GM23338 (cell line): ENCODE measurements around the gene LCLAT1. TPM values are rescaled to one million over a fixed set of nuclear protein-coding genes. Genes with fewer than 3 reads are reported as not detected.

Experiments
- ATAC-seq: fragments of 200-7000 bp; cut with Tn5 transposase; 3 replicates; pipeline ENCODE4 v1.9.1; 2020
- DNase-seq: peaks from one replicate; pipeline ENCODE4 v3.0.0-alpha.2; 2015; ENCODE audit warnings: low spot score
- H2AFZ ChIP-seq: fragments of 200-600 bp; sonication (generic); 2 replicates; pipeline ENCODE4 v1.8.0; 2016; ENCODE audit warnings: antibody characterized with exemption, mild to moderate bottlenecking, moderate library complexity
- H3F3A ChIP-seq: fragments of 200-600 bp; sonication (generic); replicated peaks from 2 replicates; pipeline ENCODE4 v1.8.0; 2017; ENCODE audit warnings: antibody characterized with exemption, mixed run types, low read depth
- H3K27ac ChIP-seq: fragments of 200-600 bp; sonication (generic); 2 replicates; pipeline ENCODE4 v1.6.1; 2016; ENCODE audit warnings: low read depth
- H3K27me3 ChIP-seq: fragments of 200-600 bp; sonication (generic); 2 replicates; pipeline ENCODE4 v1.8.0; 2016; ENCODE audit warnings: mild to moderate bottlenecking, mixed run types, moderate library complexity; ENCODE audit not compliant: insufficient read depth
- H3K36me3 ChIP-seq: fragments of 200-600 bp; sonication (generic); 2 replicates; pipeline ENCODE4 v1.8.0; 2016; ENCODE audit warnings: mild to moderate bottlenecking; ENCODE audit not compliant: insufficient read depth
- H3K4me1 ChIP-seq: fragments of 200-600 bp; sonication (generic); 2 replicates; pipeline ENCODE4 v1.8.0; 2016; ENCODE audit warnings: mild to moderate bottlenecking, moderate library complexity; ENCODE audit not compliant: insufficient read depth
- H3K4me2 ChIP-seq: fragments of 200-600 bp; sonication (generic); 2 replicates; pipeline ENCODE4 v1.7.1; 2017; ENCODE audit warnings: mixed run types
- H3K4me3 ChIP-seq: fragments of 200-600 bp; sonication (generic); 2 replicates; pipeline ENCODE4 v1.6.1; 2016; ENCODE audit warnings: mixed run types
- H3K79me2 ChIP-seq: fragments of 200-600 bp; sonication (generic); replicated peaks from 2 replicates; pipeline ENCODE4 v1.8.0; 2017; ENCODE audit warnings: mild to moderate bottlenecking; ENCODE audit not compliant: insufficient read depth
- H3K9me2 ChIP-seq: fragments of 200-600 bp; sonication (generic); 2 replicates; pipeline ENCODE4 v1.8.0; 2017; ENCODE audit not compliant: insufficient read depth
- H4K20me1 ChIP-seq: fragments of 200-600 bp; sonication (generic); replicated peaks from 2 replicates; pipeline ENCODE4 v1.8.0; 2017; ENCODE audit warnings: mild to moderate bottlenecking; ENCODE audit not compliant: insufficient read depth
- H3K27ac Mint-ChIP-seq: 2 replicates; pipeline ENCODE4 v1.8.0; 2020; ENCODE audit warnings: inconsistent platforms, mild to moderate bottlenecking, moderate library complexity, mixed read lengths
- H3K27me3 Mint-ChIP-seq: 3 replicates; pipeline ENCODE4 v1.8.0; 2022; ENCODE audit warnings: low read depth, mild to moderate bottlenecking, moderate library complexity, mixed read lengths, inconsistent platforms; ENCODE audit not compliant: insufficient read depth, poor library complexity
- H3K36me3 Mint-ChIP-seq: 3 replicates; pipeline ENCODE4 v1.8.0; 2021; ENCODE audit warnings: low read depth, mild to moderate bottlenecking, inconsistent platforms, moderate library complexity, mixed read lengths
- H3K4me1 Mint-ChIP-seq: 3 replicates; pipeline ENCODE4 v1.8.0; 2020; ENCODE audit warnings: mild to moderate bottlenecking, inconsistent platforms, mixed read lengths
- H3K4me3 Mint-ChIP-seq: 3 replicates; pipeline ENCODE4 v1.8.0; 2021; ENCODE audit warnings: moderate library complexity, mild to moderate bottlenecking, inconsistent platforms, mixed read lengths
- H3K9me3 Mint-ChIP-seq: 3 replicates; pipeline ENCODE4 v1.8.0; 2020; ENCODE audit warnings: moderate library complexity, mild to moderate bottlenecking, inconsistent platforms, mixed read lengths
- CREB1 ChIP-seq: fragments of 250-450 bp; sonication (Bioruptor Pico); IDR thresholded peaks from 2 replicates; pipeline ENCODE4 v1.5.0; 2020; ENCODE audit warnings: low read depth, mild to moderate bottlenecking, moderate library complexity
- EZH2phosphoT487 ChIP-seq: fragments of 200-600 bp; sonication (generic); IDR thresholded peaks from one replicate; pipeline ENCODE4 v1.8.1; 2018; ENCODE audit warnings: antibody characterized with exemption; ENCODE audit not compliant: unreplicated experiment
- JUNB ChIP-seq: IDR thresholded peaks from one replicate; pipeline ENCODE4 v1.6.1; 2016; ENCODE audit warnings: antibody characterized with exemption; ENCODE audit not compliant: unreplicated experiment
- POLR2AphosphoS5 ChIP-seq: IDR thresholded peaks from 2 replicates; pipeline ENCODE4 v1.6.1; 2016; ENCODE audit warnings: antibody characterized with exemption, low read depth
- STAT1 ChIP-seq: IDR thresholded peaks from one replicate; pipeline ENCODE4 v1.6.1; 2016; ENCODE audit warnings: antibody characterized with exemption; ENCODE audit not compliant: unreplicated experiment
- ZNF331 ChIP-seq: fragments of 250-450 bp; sonication (Bioruptor Pico); IDR thresholded peaks from 2 replicates; pipeline ENCODE4 v1.5.0; 2020; ENCODE audit warnings: low read depth, mild to moderate bottlenecking, moderate library complexity
- polyA plus RNA-seq: library from polyadenylated mRNA; unstranded; fragments of >200 nt; fragmentation: Nextera tagmentation; extraction: Ambion mirVana; gene quantifications from 2 replicates; pipeline ENCODE4 v1.2.1, GENCODE V29; 2016
- total RNA-seq: library from RNA; depleted of rRNA; stranded (reverse); fragments of >200 nt; shearing (Covaris generic); gene quantifications from 2 replicates; pipeline ENCODE4 v1.2.3, GENCODE V29; 2014
- TF ChIP-seq, protein P1 (sequence below), 2 experiments: fragments of 200-600 bp in 1 of 2; sonication (generic) in 1 of 2; conservative IDR thresholded peaks; 2 replicates each; pipeline versions ENCODE4 v1.5.1 to v1.6.1; 2016 to 2017; ENCODE audit warnings: antibody characterized with exemption in 2 of 2, low read depth in 2 of 2, mild to moderate bottlenecking in 2 of 2, moderate library complexity in 1 of 2
- TF ChIP-seq, protein P2 (sequence below): IDR thresholded peaks from 2 replicates; pipeline ENCODE4 v1.6.1; 2016; ENCODE audit warnings: antibody characterized with exemption
- TF ChIP-seq, protein P3 (sequence below): IDR thresholded peaks from one replicate; pipeline ENCODE4 v1.6.1; 2018; ENCODE audit warnings: antibody characterized with exemption; ENCODE audit not compliant: unreplicated experiment

LCLAT1 gene
- total and polyA plus RNA-seq, 2 experiments from 2014 or later: 11.5 to 30.1 TPM

DNA sequence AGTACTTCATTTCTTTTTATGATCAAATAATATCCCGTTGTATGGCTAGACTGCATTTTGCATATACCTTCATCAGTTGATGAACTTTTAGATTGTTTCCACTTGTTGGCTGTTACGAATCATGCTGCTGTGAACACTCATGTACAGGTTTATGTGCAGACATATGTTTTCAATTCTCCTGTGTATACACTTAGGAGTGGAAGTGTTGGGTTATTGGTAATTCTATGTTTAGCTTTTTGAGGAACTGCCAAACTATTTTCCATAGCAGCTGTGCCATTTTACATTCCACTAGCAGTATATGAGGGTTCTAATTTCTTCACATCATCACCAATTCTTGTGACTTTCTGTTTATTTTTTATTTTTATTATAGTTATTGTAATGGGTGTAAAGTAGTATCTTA is 32.1 kb upstream of the LCLAT1 start:
- H3K4me3 Mint-ChIP-seq: no peak overlapping the region

More for the DNA sequence above, 32.1 kb upstream of the LCLAT1 start:
- H2AFZ ChIP-seq: no peak overlapping the region
- H3K27ac ChIP-seq: no peak overlapping the region
- Mint-ChIP-seq H3K27ac (no peak overlapping the region), H3K9me3 (no peaks in the 10 kb centered on the region), H3K4me1 (peaks cover 11% of the 10 kb centered on the region; the same call in 2 of the 3 replicates), H3K27me3 (peaks cover 5% of the 10 kb centered on the region), H3K36me3 (no peaks in the 10 kb centered on the region)
- H3K4me1 ChIP-seq: no peaks in the 10 kb centered on the region
- DNase-seq (no peak), ATAC-seq (no peak)
- no peak overlapping the region for H3K4me3 ChIP-seq
- H3F3A ChIP-seq: no peaks in the 10 kb centered on the region
- H4K20me1 ChIP-seq: no peaks in the 10 kb centered on the region
- no peaks in the 10 kb centered on the region for H3K79me2 ChIP-seq
- no peaks in the 10 kb centered on the region for H3K9me2 ChIP-seq
- no peaks in the 10 kb centered on the region for H3K36me3 ChIP-seq
- H3K27me3 ChIP-seq: no peaks in the 10 kb centered on the region
- no peak for TF ChIP-seq JUNB
- TF ChIP-seq, protein P1, sequence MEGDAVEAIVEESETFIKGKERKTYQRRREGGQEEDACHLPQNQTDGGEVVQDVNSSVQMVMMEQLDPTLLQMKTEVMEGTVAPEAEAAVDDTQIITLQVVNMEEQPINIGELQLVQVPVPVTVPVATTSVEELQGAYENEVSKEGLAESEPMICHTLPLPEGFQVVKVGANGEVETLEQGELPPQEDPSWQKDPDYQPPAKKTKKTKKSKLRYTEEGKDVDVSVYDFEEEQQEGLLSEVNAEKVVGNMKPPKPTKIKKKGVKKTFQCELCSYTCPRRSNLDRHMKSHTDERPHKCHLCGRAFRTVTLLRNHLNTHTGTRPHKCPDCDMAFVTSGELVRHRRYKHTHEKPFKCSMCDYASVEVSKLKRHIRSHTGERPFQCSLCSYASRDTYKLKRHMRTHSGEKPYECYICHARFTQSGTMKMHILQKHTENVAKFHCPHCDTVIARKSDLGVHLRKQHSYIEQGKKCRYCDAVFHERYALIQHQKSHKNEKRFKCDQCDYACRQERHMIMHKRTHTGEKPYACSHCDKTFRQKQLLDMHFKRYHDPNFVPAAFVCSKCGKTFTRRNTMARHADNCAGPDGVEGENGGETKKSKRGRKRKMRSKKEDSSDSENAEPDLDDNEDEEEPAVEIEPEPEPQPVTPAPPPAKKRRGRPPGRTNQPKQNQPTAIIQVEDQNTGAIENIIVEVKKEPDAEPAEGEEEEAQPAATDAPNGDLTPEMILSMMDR (conservative IDR thresholded peaks at IDR 0.05; ENCODE audit: low read depth in 2 of 2): no peak
- no peak for TF ChIP-seq ZNF331 (CRISPR knock-in tag)
- TF ChIP-seq, protein P2, sequence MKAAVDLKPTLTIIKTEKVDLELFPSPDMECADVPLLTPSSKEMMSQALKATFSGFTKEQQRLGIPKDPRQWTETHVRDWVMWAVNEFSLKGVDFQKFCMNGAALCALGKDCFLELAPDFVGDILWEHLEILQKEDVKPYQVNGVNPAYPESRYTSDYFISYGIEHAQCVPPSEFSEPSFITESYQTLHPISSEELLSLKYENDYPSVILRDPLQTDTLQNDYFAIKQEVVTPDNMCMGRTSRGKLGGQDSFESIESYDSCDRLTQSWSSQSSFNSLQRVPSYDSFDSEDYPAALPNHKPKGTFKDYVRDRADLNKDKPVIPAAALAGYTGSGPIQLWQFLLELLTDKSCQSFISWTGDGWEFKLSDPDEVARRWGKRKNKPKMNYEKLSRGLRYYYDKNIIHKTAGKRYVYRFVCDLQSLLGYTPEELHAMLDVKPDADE: no peak
- TF ChIP-seq, protein P3, sequence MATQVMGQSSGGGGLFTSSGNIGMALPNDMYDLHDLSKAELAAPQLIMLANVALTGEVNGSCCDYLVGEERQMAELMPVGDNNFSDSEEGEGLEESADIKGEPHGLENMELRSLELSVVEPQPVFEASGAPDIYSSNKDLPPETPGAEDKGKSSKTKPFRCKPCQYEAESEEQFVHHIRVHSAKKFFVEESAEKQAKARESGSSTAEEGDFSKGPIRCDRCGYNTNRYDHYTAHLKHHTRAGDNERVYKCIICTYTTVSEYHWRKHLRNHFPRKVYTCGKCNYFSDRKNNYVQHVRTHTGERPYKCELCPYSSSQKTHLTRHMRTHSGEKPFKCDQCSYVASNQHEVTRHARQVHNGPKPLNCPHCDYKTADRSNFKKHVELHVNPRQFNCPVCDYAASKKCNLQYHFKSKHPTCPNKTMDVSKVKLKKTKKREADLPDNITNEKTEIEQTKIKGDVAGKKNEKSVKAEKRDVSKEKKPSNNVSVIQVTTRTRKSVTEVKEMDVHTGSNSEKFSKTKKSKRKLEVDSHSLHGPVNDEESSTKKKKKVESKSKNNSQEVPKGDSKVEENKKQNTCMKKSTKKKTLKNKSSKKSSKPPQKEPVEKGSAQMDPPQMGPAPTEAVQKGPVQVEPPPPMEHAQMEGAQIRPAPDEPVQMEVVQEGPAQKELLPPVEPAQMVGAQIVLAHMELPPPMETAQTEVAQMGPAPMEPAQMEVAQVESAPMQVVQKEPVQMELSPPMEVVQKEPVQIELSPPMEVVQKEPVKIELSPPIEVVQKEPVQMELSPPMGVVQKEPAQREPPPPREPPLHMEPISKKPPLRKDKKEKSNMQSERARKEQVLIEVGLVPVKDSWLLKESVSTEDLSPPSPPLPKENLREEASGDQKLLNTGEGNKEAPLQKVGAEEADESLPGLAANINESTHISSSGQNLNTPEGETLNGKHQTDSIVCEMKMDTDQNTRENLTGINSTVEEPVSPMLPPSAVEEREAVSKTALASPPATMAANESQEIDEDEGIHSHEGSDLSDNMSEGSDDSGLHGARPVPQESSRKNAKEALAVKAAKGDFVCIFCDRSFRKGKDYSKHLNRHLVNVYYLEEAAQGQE: no peak
- no peak for TF ChIP-seq CREB1 (CRISPR knock-in tag)
- TF ChIP-seq POLR2AphosphoS5: no peak
- no peak for TF ChIP-seq STAT1
- no peak for TF ChIP-seq EZH2phosphoT487
- no peak overlapping the region for H3K4me2 ChIP-seq
